ENCODE measurements around the gene ELOVL1.

DNA sequence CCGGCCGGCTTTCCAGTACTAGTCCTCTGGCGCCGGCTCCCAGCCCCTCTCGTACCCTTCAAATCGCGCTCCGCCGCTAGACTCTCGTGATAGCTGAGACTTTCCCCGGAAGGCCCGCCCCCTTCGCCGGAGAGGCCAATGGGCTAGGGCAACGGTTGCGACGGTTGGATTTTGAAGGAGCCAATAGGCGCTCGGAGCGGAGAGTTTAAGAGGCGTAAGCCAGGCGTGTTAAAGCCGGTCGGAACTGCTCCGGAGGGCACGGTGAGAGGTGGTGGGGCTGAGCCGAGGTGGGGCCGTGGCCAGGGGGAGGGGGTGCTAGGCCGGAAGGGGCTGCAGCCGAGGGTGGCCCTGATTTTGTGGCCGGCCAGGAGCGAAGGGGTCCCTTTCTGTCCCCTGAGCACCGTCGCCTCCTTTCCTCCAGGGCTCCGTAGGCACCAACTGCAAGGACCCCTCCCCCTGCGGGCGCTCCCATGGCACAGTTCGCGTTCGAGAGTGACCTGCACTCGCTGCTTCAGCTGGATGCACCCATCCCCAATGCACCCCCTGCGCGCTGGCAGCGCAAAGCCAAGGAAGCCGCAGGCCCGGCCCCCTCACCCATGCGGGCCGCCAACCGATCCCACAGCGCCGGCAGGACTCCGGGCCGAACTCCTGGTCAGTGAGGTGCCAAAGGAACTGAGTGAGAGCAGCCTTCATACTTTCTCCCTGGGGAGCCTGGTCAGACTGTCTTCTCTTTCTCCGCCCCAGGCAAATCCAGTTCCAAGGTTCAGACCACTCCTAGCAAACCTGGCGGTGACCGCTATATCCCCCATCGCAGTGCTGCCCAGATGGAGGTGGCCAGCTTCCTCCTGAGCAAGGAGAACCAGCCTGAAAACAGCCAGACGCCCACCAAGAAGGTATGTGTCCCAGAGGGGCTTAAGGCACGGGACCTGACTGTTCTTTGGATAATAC lies 8.8 kb downstream of the ELOVL1 start, which contains the start of gene CDC20:
- TF ChIP-seq ZFX (IDR thresholded peaks at IDR 0.05): no peak; the same call in 1 of the 2 replicates
- no peak for TF ChIP-seq CTCF (IDR thresholded peaks at IDR 0.05 in 2 of 3, conservative IDR thresholded peaks at IDR 0.05 in 1 of 3; ENCODE audit: borderline replicate concordance in 1 of 3, insufficient read depth in 1 of 3, low read depth in 2 of 3, low read length in 2 of 3)
- no peak for TF ChIP-seq EZH2phosphoT487 (IDR thresholded peaks at IDR 0.05; ENCODE audit: borderline replicate concordance)
